Parathyroid adenoma (tissue), 2 donors: Measurements from ENCODE around the gene ADPGK.
A peak's percentile ranks its signal among the peaks of the same experiment; 100 is the strongest.
"Not testable (repeated sequence)": the region's sequence is repeated elsewhere in the genome, so short reads cannot be mapped to it uniquely, and the experiment has no call there.

Source experiments
- H2AFZ ChIP-seq: fragments of 300-600 bp; sonication (generic); one replicate; pipeline ENCODE4 v1.7.0; 2017; ENCODE audit warnings: antibody characterized with exemption, mild to moderate bottlenecking
- H3K27ac ChIP-seq: fragments of 300-600 bp; sonication (generic); one replicate; pipeline ENCODE4 v1.7.0; 2017
- H3K27me3 ChIP-seq: fragments of 300-600 bp; sonication (generic); one replicate; pipeline ENCODE4 v1.7.0; 2017; ENCODE audit warnings: low read length; ENCODE audit not compliant: control insufficient read depth, insufficient read depth
- H3K36me3 ChIP-seq: fragments of 300-600 bp; sonication (generic); one replicate; pipeline ENCODE4 v1.7.0; 2017; ENCODE audit warnings: low read length; ENCODE audit not compliant: control insufficient read depth, insufficient read depth
- H3K4me1 ChIP-seq: fragments of 300-600 bp; sonication (generic); one replicate; pipeline ENCODE4 v1.7.0; 2017; ENCODE audit warnings: control low read depth
- H3K4me2 ChIP-seq: fragments of 300-600 bp; sonication (generic); one replicate; pipeline ENCODE4 v1.7.0; 2017; ENCODE audit warnings: low read length
- H3K4me3 ChIP-seq: fragments of 300-600 bp; sonication (generic); one replicate; pipeline ENCODE4 v1.7.0; 2017; ENCODE audit warnings: low read depth, low read length
- H3K79me2 ChIP-seq: fragments of 300-600 bp; sonication (generic); one replicate; pipeline ENCODE4 v1.7.0; 2017; ENCODE audit warnings: control low read depth
- H3K9ac ChIP-seq: fragments of 300-600 bp; sonication (generic); one replicate; pipeline ENCODE4 v1.7.0; 2017; ENCODE audit warnings: mild to moderate bottlenecking
- H3K9me3 ChIP-seq: fragments of 300-600 bp; sonication (generic); one replicate; pipeline ENCODE4 v1.7.0; 2017; ENCODE audit warnings: low read length; ENCODE audit not compliant: control insufficient read depth
- CTCF ChIP-seq: fragments of 300-600 bp; sonication (generic); IDR thresholded peaks from one replicate; pipeline ENCODE4 v1.7.0; 2017; ENCODE audit warnings: antibody characterized with exemption, mild to moderate bottlenecking
- donor health status: primary hyperparathyroidism.

Gene ADPGK

GRCh38 chr15:72722071-72722696, 61.4 kb downstream of the ADPGK start:
- Histone ChIP-seq H3K4me2 (no peak overlapping the region), H3K27me3 (no peaks in the 10 kb centered on the region), H3K36me3 (no peaks in the 10 kb centered on the region), H3K9me3 (no peaks in the 10 kb centered on the region), H3K4me3 (no peak overlapping the region), H3K9ac (no peak overlapping the region), H2AFZ (no peak overlapping the region), H3K27ac (no peak overlapping the region), H3K4me1 (no peaks in the 10 kb centered on the region), H3K79me2 (no peaks in the 10 kb centered on the region)
- peak; percentile 53 for TF ChIP-seq CTCF

- H3K79me2 ChIP-seq, H3K4me1 ChIP-seq, H3K9ac ChIP-seq, H3K27ac ChIP-seq, H3K36me3 ChIP-seq, H2AFZ ChIP-seq, H3K27me3 ChIP-seq, H3K4me2 ChIP-seq, H3K9me3 ChIP-seq, H3K4me3 ChIP-seq: not testable (repeated sequence)
Measured at GRCh38 chr15:72708551-72709303, 74.8 kb downstream of the ADPGK start.

GRCh38 chr15:72706266-72706665, 77.3 kb downstream of the ADPGK start:
- Histone ChIP-seq H3K9me3 (no peaks in the 10 kb centered on the region), H3K4me2 (no peak overlapping the region), H2AFZ (no peak overlapping the region), H3K79me2 (no peaks in the 10 kb centered on the region), H3K27me3 (no peaks in the 10 kb centered on the region), H3K36me3 (no peaks in the 10 kb centered on the region), H3K4me1 (no peaks in the 10 kb centered on the region), H3K9ac (no peak overlapping the region), H3K4me3 (no peak overlapping the region), H3K27ac (no peak overlapping the region)
- TF ChIP-seq CTCF, result no peak
